PC-9 (cell line): Measurements from ENCODE around the gene MMP7.

Experiments used
- EZH2 ChIP-seq: fragments of 200-600 bp; sonication (generic); IDR thresholded peaks from 2 replicates; pipeline ENCODE4 v1.8.0; 2017; ENCODE audit warnings: antibody characterized with exemption, low read depth
- TF ChIP-seq, protein P1 (sequence below): fragments of 200-600 bp; sonication (generic); conservative IDR thresholded peaks from 2 replicates; pipeline ENCODE4 v1.6.1; 2017; ENCODE audit warnings: mixed run types, antibody characterized with exemption, mild to moderate bottlenecking, moderate library complexity

DNA sequence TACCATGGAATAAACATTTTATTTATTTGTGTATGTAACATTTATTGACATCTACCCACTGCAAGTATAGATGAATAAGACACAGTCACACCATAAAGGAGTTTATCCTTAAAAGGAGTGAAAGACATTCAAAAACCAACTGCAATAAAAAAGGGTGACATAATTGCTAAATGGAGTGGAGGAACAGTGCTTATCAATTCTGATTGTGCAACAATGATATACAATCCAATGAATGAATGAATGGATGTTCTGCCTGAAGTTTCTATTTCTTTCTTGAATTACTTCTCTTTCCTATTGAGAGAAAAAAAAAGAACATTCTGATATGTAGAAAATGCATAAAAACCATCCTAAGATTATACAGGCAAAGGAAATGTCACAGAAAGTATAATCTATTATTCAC is 10.0 kb downstream of the MMP7 start:
- TF ChIP-seq, protein P1, sequence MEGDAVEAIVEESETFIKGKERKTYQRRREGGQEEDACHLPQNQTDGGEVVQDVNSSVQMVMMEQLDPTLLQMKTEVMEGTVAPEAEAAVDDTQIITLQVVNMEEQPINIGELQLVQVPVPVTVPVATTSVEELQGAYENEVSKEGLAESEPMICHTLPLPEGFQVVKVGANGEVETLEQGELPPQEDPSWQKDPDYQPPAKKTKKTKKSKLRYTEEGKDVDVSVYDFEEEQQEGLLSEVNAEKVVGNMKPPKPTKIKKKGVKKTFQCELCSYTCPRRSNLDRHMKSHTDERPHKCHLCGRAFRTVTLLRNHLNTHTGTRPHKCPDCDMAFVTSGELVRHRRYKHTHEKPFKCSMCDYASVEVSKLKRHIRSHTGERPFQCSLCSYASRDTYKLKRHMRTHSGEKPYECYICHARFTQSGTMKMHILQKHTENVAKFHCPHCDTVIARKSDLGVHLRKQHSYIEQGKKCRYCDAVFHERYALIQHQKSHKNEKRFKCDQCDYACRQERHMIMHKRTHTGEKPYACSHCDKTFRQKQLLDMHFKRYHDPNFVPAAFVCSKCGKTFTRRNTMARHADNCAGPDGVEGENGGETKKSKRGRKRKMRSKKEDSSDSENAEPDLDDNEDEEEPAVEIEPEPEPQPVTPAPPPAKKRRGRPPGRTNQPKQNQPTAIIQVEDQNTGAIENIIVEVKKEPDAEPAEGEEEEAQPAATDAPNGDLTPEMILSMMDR, result no peak
- TF ChIP-seq EZH2, result no peak
